H1 (cell line): ENCODE data around the gene ST6GALNAC5. TPM values are rescaled to one million over a fixed set of nuclear protein-coding genes. Genes with fewer than 3 reads are reported as not detected.

Experiments
- CTCF ChIA-PET: fragments of 300-600 bp; sonication (Branson Sonifier 250); formaldehyde crosslinking; loops from one replicate; lab custom pipeline; 2021; ENCODE audit not compliant: partially characterized antibody; lab: Charles Lee
- POLR2A ChIA-PET: fragments of 300-600 bp; sonication (Branson Sonifier 250); formaldehyde crosslinking; loops from one replicate; lab custom pipeline; 2021; ENCODE audit warnings: inconsistent platforms; ENCODE audit not compliant: partially characterized antibody; lab: Charles Lee
- DNase-seq, 2 experiments: peaks; one replicate each; pipeline versions ENCODE4 v3.0.0 to v3.0.0-alpha.2; 2010 to 2022; ENCODE audit warnings: low spot score in 2 of 2, low read depth in 1 of 2, mixed read lengths in 1 of 2
- FAIRE-seq: peaks from 2 replicates; lab custom pipeline; 2011; peaks lifted over from hg19 to GRCh38; lab: Jason Lieb, UNC
- H2AFZ ChIP-seq: 2 replicates; pipeline ENCODE4 v1.8.1; 2012; ENCODE audit warnings: low read length, inconsistent platforms
- H2AK5ac ChIP-seq: 2 replicates; pipeline ENCODE4 v1.6.1; 2013; ENCODE audit warnings: low read depth, low read length
- H2BK120ac ChIP-seq: replicated peaks from 2 replicates; pipeline ENCODE3; 2013; ENCODE audit warnings: low read depth, low read length, inconsistent platforms
- H2BK12ac ChIP-seq: 2 replicates; pipeline ENCODE4 v1.6.1; 2013; ENCODE audit warnings: low read depth, low read length
- H2BK15ac ChIP-seq: 2 replicates; pipeline ENCODE4 v1.6.1; 2013; ENCODE audit warnings: low read length
- H2BK20ac ChIP-seq: 2 replicates; pipeline ENCODE4 v1.6.1; 2013; ENCODE audit warnings: low read length
- H2BK5ac ChIP-seq: 2 replicates; pipeline ENCODE4 v1.6.1; 2013; ENCODE audit warnings: low read depth, low read length
- H3K14ac ChIP-seq: 2 replicates; pipeline ENCODE4 v1.6.1; 2013; ENCODE audit warnings: inconsistent platforms; ENCODE audit not compliant: insufficient read length
- H3K18ac ChIP-seq: 2 replicates; pipeline ENCODE4 v1.6.1; 2013; ENCODE audit warnings: low read length; ENCODE audit errors: extremely low read depth
- H3K23ac ChIP-seq: 2 replicates; pipeline ENCODE4 v1.6.1; 2013; ENCODE audit warnings: inconsistent platforms; ENCODE audit not compliant: insufficient read length
- H3K23me2 ChIP-seq: 2 replicates; pipeline ENCODE4 v1.6.1; 2013; ENCODE audit warnings: low read depth, low read length
- H3K27ac ChIP-seq: 2 replicates; pipeline ENCODE4 v1.6.1; 2011; ENCODE audit warnings: low read depth, low read length, inconsistent platforms
- H3K27me3 ChIP-seq, 4 experiments: replicated peaks in 1 of 4; 1 replicate in 1 of 4; 2 replicates in 3 of 4; pipeline versions ENCODE4 v1.6.1 to v1.8.1; 2011 to 2013; ENCODE audit warnings: low read length in 3 of 4, mild to moderate bottlenecking in 3 of 4, inconsistent platforms in 2 of 4, mixed read lengths in 2 of 4, moderate library complexity in 1 of 4; ENCODE audit not compliant: control insufficient read depth in 3 of 4, insufficient read depth in 3 of 4; ENCODE audit errors: extremely low read depth in 1 of 4
- H3K36me3 ChIP-seq, 4 experiments: 2 replicates each; pipeline versions ENCODE4 v1.6.1 to v1.8.1; 2011 to 2013; ENCODE audit warnings: mild to moderate bottlenecking in 4 of 4, low read length in 3 of 4, moderate library complexity in 2 of 4, control low read depth in 1 of 4, inconsistent platforms in 1 of 4; ENCODE audit not compliant: insufficient read depth in 4 of 4, control insufficient read depth in 2 of 4
- H3K4ac ChIP-seq: replicated peaks from 2 replicates; pipeline ENCODE3; 2013; ENCODE audit warnings: low read length, low read depth, mixed read lengths, inconsistent platforms; ENCODE audit not compliant: insufficient read length
- H3K4me1 ChIP-seq, 4 experiments: replicated peaks in 1 of 4; 1 replicate in 1 of 4; 2 replicates in 3 of 4; pipeline versions ENCODE4 v1.6.1 to v1.8.1; 2011 to 2013; ENCODE audit warnings: low read length in 3 of 4, inconsistent platforms in 2 of 4, mixed read lengths in 1 of 4; ENCODE audit not compliant: insufficient read depth in 4 of 4, control insufficient read depth in 3 of 4
- H3K4me2 ChIP-seq, 2 experiments: 2 replicates each; pipeline versions ENCODE4 v1.6.1 to v1.8.1; 2011 to 2013; ENCODE audit warnings: low read depth in 2 of 2, low read length in 2 of 2, control low read depth in 1 of 2, inconsistent platforms in 1 of 2, mild to moderate bottlenecking in 1 of 2; ENCODE audit not compliant: insufficient read depth in 1 of 2
- H3K4me3 ChIP-seq, 4 experiments: fragments of 200-600, 300-600 bp in 1 of 4; sonication (generic), shearing (Covaris generic), sonication (Bioruptor Twin) in 1 of 4; 2 replicates each; pipeline versions ENCODE4 v1.5.1 to v1.8.1; 2011 to 2016; ENCODE audit warnings: low read length in 4 of 4, low read depth in 3 of 4, control low read depth in 2 of 4, inconsistent platforms in 2 of 4, mild to moderate bottlenecking in 2 of 4, mixed read lengths in 1 of 4, moderate library complexity in 1 of 4; ENCODE audit not compliant: insufficient read depth in 2 of 4; ENCODE audit errors: extremely low read depth in 1 of 4
- H3K56ac ChIP-seq: replicated peaks from 2 replicates; pipeline ENCODE3; 2013; ENCODE audit warnings: low read depth, mild to moderate bottlenecking, mixed read lengths, low read length, inconsistent platforms; ENCODE audit not compliant: insufficient read length
- H3K79me1 ChIP-seq: 2 replicates; pipeline ENCODE4 v1.6.1; 2013; ENCODE audit warnings: low read depth, low read length, control low read depth
- H3K79me2 ChIP-seq, 2 experiments: 2 replicates each; pipeline versions ENCODE4 v1.6.1 to v1.8.1; 2012 to 2013; ENCODE audit warnings: low read length in 2 of 2, mild to moderate bottlenecking in 2 of 2, inconsistent platforms in 1 of 2; ENCODE audit not compliant: insufficient read depth in 2 of 2, control insufficient read depth in 1 of 2
- H3K9ac ChIP-seq, 4 experiments: replicated peaks in 1 of 4; 1 replicate in 1 of 4; 2 replicates in 3 of 4; pipeline versions ENCODE4 v1.6.1 to v1.8.1; 2011 to 2013; ENCODE audit warnings: low read depth in 3 of 4, low read length in 3 of 4, control low read depth in 2 of 4, mild to moderate bottlenecking in 2 of 4, moderate library complexity in 2 of 4, inconsistent platforms in 1 of 4; ENCODE audit errors: extremely low read depth in 1 of 4
- H3K9me3 ChIP-seq, 2 experiments: 2 replicates each; pipeline versions ENCODE4 v1.6.1 to v1.8.1; 2012 to 2013; ENCODE audit warnings: mild to moderate bottlenecking in 2 of 2, moderate library complexity in 2 of 2, control low read depth in 1 of 2, inconsistent platforms in 1 of 2, low read depth in 1 of 2, low read length in 1 of 2, mixed read lengths in 1 of 2; ENCODE audit not compliant: insufficient read depth in 2 of 2
- H4K20me1 ChIP-seq, 2 experiments: replicated peaks in 1 of 2; 2 replicates each; pipeline versions ENCODE3 to v1.8.1; 2011 to 2013; ENCODE audit warnings: inconsistent platforms in 2 of 2, low read length in 2 of 2, mild to moderate bottlenecking in 1 of 2; ENCODE audit not compliant: insufficient read depth in 2 of 2, control insufficient read depth in 1 of 2
- H4K5ac ChIP-seq: 2 replicates; pipeline ENCODE4 v1.6.1; 2013; ENCODE audit warnings: low read length, low read depth, mixed read lengths, inconsistent platforms; ENCODE audit not compliant: insufficient read length
- H4K8ac ChIP-seq: 2 replicates; pipeline ENCODE4 v1.8.0; 2013; ENCODE audit warnings: mild to moderate bottlenecking, moderate library complexity, low read length, inconsistent platforms; ENCODE audit not compliant: insufficient read depth; ENCODE audit errors: extremely low read depth
- H4K91ac ChIP-seq: replicated peaks from 2 replicates; pipeline ENCODE3; 2013; ENCODE audit warnings: low read length, mixed read lengths, inconsistent platforms; ENCODE audit not compliant: insufficient read length
- BACH1 ChIP-seq: IDR thresholded peaks from 2 replicates; pipeline ENCODE4 v1.6.1; 2012; ENCODE audit warnings: low read length, improper control_type of control experiment
- CHD2 ChIP-seq: IDR thresholded peaks from 2 replicates; pipeline ENCODE4 v1.6.1; 2012; ENCODE audit warnings: low read length, improper control_type of control experiment
- EGR1 ChIP-seq: IDR thresholded peaks from 2 replicates; pipeline ENCODE4 v1.6.1; 2011; ENCODE audit warnings: low read depth, low read length, borderline replicate concordance
- RBBP5 ChIP-seq: IDR thresholded peaks from 2 replicates; pipeline ENCODE4 v1.7.1; 2012; ENCODE audit warnings: low read depth, mild to moderate bottlenecking, inconsistent platforms, low read length, moderate library complexity, borderline replicate concordance
- SP1 ChIP-seq: IDR thresholded peaks from 2 replicates; pipeline ENCODE4 v1.6.1; 2011; ENCODE audit warnings: low read depth, low read length
- SP2 ChIP-seq: IDR thresholded peaks from 2 replicates; pipeline ENCODE4 v1.6.1; 2012; ENCODE audit warnings: mild to moderate bottlenecking, low read length, inconsistent platforms
- SP4 ChIP-seq: IDR thresholded peaks from 2 replicates; pipeline ENCODE4 v1.6.1; 2012; ENCODE audit warnings: low read length, inconsistent platforms
- SUZ12 ChIP-seq: fragments of 200-600 bp; sonication (generic); IDR thresholded peaks from 2 replicates; pipeline ENCODE4 v1.6.1; 2012; ENCODE audit warnings: mild to moderate bottlenecking, inconsistent platforms, low read length, moderate library complexity, mixed read lengths
- polyA plus RNA-seq, 7 experiments: library from polyadenylated mRNA; depleted of rRNA in 3 of 7; stranded (reverse) in 5 of 7; unstranded in 2 of 7; fragments of >200 nt in 5 of 7; fragments of 200-250 nt in 2 of 7; gene quantifications; 1 replicate in 5 of 7; 2 replicates in 1 of 7; 4 replicates in 1 of 7; pipeline versions ENCODE4 v1.2.1 to v1.2.3, GENCODE V29; 2011 to 2013; ENCODE audit warnings: missing spikeins in 2 of 7, mixed read lengths in 2 of 7
- total RNA-seq: library from RNA; stranded (reverse); fragmentation: NEBNext Ultra II Directional; extraction: Animal tissue kit (Norgen Biotek cat#: 25700); gene quantifications from 2 replicates; pipeline ENCODE4 v1.2.1, GENCODE V29; 2021
- TF ChIP-seq, protein P1 (sequence below), 3 experiments: IDR thresholded peaks; 1 replicate in 2 of 3; 2 replicates in 1 of 3; pipeline versions ENCODE4 v1.5.1 to v1.6.1; 2011; ENCODE audit warnings: low read length in 3 of 3, mild to moderate bottlenecking in 3 of 3, inconsistent platforms in 2 of 3, low read depth in 1 of 3, moderate library complexity in 1 of 3; ENCODE audit not compliant: insufficient read depth in 1 of 3; ENCODE audit errors: control extremely low read depth in 1 of 3
- TF ChIP-seq, protein P2 (sequence below): IDR thresholded peaks from 2 replicates; pipeline ENCODE4 v1.6.1; 2011; ENCODE audit warnings: low read length, improper control_type of control experiment

ST6GALNAC5 gene
- total and polyA plus RNA-seq, 2 of the 8 experiments (the other 6 are each of a cell fraction or from before 2014, with no cell fraction given): 6.2 to 7.3 TPM

DNA sequence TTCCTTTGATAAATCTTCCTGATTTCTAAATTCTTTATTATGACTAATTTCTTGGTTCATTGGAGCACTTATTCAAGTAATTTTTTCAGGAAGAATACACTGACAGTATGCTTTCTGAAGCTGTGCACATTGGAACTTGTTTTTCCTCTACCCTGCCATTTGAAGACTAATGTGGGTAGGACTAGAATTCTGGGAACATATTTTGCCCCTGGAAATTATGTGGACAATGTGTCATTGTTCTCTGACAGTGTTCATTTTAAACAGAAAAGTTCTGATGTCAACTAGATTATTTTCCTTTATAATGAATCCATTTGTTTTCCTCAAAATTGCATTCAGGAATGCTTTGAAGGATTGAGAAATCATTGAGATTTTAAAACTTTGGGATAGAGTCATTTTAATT, 34.8 kb upstream of the ST6GALNAC5 start:
- no peak overlapping the region for H2BK120ac ChIP-seq
- H2BK12ac ChIP-seq: no peak overlapping the region
- H4K20me1 ChIP-seq: no peaks in the 10 kb centered on the region
- no peaks in the 10 kb centered on the region for H3K79me2 ChIP-seq
- no peaks in the 10 kb centered on the region for H3K23me2 ChIP-seq
- ChIA-PET CTCF (no interaction called here), POLR2A (no interaction called here)
- DNase-seq (no peak), FAIRE-seq (no peak)
- no peak overlapping the region for H2BK15ac ChIP-seq
- no peak overlapping the region for H3K18ac ChIP-seq
- no peak overlapping the region for H3K56ac ChIP-seq
- H3K79me1 ChIP-seq: no peaks in the 10 kb centered on the region
- no peaks in the 10 kb centered on the region for H3K36me3 ChIP-seq
- no peak overlapping the region for H3K27ac ChIP-seq
- no peak overlapping the region for H2AK5ac ChIP-seq
- H3K4me2 ChIP-seq: no peak overlapping the region
- H2AFZ ChIP-seq: no peak overlapping the region
- H3K9me3 ChIP-seq: no peaks in the 10 kb centered on the region
- H2BK5ac ChIP-seq: no peak overlapping the region
- peaks cover 0 to 3% (median 0%) of the 10 kb centered on the region in 4 experiments; a peak in 1 of 7 replicates for H3K4me1 ChIP-seq
- no peaks in the 10 kb centered on the region for H3K27me3 ChIP-seq
- no peak overlapping the region for H3K14ac ChIP-seq
- no peak overlapping the region for H3K4ac ChIP-seq
- no peak overlapping the region for H4K91ac ChIP-seq
- no peak overlapping the region for H3K9ac ChIP-seq
- no peak overlapping the region for H4K8ac ChIP-seq
- no peak overlapping the region for H3K4me3 ChIP-seq
- no peak overlapping the region for H4K5ac ChIP-seq
- H2BK20ac ChIP-seq: no peak overlapping the region
- H3K23ac ChIP-seq: no peak overlapping the region
- TF ChIP-seq CHD2 (no peak), SP1 (no peak), BACH1 (no peak), SP4 (no peak), SP2 (no peak), EGR1 (no peak), RBBP5 (no peak), SUZ12 (no peak)
- TF ChIP-seq, protein P1, sequence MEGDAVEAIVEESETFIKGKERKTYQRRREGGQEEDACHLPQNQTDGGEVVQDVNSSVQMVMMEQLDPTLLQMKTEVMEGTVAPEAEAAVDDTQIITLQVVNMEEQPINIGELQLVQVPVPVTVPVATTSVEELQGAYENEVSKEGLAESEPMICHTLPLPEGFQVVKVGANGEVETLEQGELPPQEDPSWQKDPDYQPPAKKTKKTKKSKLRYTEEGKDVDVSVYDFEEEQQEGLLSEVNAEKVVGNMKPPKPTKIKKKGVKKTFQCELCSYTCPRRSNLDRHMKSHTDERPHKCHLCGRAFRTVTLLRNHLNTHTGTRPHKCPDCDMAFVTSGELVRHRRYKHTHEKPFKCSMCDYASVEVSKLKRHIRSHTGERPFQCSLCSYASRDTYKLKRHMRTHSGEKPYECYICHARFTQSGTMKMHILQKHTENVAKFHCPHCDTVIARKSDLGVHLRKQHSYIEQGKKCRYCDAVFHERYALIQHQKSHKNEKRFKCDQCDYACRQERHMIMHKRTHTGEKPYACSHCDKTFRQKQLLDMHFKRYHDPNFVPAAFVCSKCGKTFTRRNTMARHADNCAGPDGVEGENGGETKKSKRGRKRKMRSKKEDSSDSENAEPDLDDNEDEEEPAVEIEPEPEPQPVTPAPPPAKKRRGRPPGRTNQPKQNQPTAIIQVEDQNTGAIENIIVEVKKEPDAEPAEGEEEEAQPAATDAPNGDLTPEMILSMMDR (IDR thresholded peaks at IDR 0.05; ENCODE audit: control extremely low read depth in 1 of 3, insufficient read depth in 1 of 3, low read depth in 1 of 3, low read length in 3 of 3): no peak
- TF ChIP-seq, protein P2, sequence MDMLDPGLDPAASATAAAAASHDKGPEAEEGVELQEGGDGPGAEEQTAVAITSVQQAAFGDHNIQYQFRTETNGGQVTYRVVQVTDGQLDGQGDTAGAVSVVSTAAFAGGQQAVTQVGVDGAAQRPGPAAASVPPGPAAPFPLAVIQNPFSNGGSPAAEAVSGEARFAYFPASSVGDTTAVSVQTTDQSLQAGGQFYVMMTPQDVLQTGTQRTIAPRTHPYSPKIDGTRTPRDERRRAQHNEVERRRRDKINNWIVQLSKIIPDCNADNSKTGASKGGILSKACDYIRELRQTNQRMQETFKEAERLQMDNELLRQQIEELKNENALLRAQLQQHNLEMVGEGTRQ: no peak
